Epidermal melanocyte (primary cell): ENCODE measurements around the gene OCA2.

ENCODE experiments used
- DNase-seq: peaks from one replicate; pipeline ENCODE4 v3.0.0; 2011; ENCODE audit warnings: low spot score; ENCODE audit not compliant: insufficient read length

OCA2 gene

DNA sequence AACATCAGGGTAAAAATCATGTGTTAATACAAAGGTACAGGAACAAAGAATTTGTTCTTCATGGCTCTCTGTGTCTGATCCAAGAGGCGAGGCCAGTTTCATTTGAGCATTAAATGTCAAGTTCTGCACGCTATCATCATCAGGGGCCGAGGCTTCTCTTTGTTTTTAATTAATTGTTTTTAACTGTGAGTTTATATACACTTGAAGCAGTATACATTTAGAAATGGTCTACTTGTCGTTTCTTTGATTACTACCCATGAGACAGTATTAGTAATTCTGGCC is 21.2 kb upstream of the OCA2 start:
- DNase-seq: no peak

DNA sequence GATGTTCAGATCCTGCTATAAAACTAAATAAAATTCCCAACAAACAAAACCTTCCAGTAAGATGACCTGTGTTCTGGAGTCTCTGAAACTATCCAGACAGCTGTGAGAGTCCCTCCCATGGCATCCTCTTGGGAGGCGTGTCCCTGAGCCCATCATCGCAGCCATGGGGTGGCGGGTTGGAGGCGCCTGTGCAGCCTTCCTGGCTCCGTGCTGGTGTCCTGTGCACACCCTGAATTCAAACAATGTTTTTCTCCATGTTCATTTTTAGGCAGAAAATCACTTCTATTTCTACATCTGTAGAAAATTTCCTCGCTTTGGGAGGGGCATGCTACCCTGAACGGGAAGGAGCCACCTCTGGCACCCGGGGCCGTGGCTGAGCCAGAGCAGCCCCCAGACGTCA is 19.4 kb upstream of the OCA2 start:
- DNase-seq: no peak

DNA sequence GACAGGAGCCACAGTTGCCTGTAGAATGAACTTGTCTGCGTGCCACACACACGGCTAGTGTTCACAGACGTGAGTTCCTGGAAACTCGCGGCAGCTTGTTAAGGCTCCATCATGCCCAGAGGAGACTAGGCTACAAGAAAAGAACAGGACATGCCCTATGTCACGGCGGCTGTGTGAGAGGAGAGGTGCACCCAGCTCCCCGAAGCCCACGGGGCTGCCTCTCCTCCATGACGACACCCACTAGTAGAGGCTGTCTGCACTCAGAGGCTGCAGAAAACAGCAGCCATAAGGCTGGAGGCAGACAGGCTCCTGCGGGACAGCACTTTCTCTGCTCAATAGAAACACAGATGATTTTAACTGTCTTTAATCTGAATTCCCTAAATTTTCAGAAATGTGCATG is 19.0 kb upstream of the OCA2 start:
- DNase-seq: no peak

DNA sequence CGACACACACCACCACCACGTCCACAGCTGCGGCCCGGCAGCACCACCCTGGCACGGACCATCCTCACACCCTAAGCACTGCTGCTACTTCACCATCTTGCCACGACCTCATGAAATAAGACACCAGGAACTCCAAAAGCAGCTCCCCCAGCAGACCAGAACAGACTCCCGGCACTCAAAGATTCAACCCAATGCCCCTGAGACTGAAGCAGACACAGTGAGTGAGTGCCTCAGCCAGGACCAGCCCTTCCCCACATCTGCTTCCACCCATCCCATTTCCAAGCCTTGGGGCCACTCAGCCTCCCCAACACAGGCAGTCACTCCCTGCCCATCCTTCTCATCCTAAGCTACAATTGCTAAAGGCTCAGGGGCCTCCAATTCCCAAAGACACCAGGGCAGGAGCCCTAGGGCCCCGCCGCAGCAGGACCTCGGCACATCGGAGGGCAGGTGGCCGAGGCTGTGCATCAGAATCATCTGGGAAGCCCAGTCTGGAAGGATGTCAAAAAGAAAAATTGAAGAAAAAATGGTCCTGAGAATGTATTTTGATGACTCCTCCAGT is 18.4 kb upstream of the OCA2 start:
- DNase-seq: no peak

DNA sequence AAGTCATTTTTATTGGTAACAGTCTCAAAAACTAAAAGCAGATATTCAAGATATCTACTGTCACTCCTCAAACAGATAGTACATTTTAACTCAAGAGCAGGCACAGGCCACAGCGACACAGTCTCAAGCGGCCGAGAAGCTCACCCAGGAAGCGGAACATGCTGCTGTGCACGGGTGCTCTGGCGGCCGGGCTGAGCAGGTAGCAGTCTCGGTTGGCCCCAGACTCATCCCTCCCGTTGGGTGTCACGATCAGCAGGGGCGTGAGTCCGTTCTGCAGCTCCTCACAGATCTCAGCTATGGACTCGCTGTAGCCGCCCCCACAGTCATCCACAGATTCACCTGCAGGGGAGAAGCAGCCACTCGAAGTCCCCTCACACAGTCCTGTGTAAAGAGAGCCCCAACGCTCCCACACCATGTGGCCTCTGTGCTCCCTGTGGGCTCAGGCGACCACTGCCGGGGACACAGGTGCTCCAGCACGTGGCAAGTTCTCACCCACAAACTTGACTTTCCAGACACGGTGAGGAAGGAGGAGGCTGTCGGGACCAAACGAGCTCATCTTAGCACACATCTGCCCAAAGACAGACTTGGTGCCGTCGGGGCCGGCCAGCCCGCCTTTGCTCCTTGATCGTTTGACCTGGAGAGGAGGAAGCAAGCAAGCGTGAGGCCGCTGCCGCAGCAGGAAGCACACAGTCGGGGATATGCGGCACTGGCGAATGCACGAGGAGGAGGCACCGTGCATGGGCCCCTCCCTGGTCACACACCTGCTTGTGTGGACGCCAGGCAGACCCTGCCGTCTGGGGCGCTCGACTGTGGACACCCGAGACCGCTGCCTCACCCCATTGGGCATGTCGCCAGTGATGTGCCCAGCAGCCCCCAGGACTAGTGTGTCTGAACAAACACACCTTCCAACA is 17.7 kb upstream of the OCA2 start:
- DNase-seq: no peak

DNA sequence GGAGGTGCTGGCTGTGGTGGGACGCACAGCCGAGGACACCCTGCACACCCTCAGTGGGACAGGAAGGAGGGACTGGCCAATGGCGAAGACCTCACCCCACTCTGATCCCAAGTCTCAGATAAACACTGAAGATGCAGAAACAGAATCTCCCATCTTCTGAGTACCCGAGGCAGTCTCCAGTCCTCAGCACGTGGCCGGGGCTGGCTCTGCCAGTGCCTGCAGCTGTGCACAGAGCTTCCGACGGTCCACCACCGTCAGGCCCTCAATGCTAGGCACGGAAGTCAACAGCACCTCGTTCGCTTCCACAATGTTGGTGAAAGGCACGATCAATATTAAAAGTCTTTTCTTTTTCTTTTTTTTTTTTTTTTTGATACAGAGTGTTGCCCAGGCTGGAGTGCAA is 16.8 kb upstream of the OCA2 start:
- DNase-seq: no peak

DNA sequence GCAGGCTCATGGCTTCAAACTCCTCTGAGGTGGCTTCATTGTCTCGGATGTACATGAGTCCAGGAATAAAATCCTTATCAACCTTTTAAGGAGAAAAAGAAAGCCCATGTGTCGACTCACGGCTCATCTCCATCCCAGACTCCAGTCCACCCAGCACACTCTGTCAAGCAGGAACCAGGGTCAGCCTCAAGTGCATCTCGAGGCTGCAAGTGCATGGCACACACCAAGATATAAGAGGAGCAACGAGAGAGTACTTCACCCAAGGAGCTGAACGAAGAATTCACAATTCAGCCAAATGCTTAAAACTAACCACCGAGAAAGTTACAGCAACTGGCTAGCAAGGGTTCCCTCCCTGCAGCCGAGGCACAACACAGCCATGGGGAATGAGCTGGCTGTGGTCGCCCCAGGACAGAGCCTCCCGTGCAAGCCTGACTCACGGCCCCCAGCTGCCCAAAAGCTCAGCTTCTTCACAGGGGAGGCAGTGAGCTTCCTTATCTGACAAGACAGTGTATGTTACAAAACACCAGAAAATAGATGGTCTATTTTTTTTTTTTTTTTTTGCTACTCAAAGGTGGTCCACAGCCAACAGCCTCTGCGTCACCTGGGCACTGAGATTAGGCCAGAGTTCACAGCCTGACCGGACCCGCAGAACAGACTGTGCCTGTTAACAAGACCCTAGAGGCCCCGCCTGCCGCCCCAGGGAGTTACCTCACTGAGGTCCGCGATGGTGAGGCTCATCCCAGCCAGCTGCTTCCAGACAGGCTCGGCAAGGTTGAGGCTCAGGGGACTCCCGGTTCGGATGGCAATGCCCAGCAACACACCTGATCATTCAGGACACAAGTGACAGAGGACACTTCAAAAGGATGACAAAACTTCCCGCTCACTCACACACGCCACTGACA is 15.9 kb upstream of the OCA2 start:
- DNase-seq: no peak

DNA sequence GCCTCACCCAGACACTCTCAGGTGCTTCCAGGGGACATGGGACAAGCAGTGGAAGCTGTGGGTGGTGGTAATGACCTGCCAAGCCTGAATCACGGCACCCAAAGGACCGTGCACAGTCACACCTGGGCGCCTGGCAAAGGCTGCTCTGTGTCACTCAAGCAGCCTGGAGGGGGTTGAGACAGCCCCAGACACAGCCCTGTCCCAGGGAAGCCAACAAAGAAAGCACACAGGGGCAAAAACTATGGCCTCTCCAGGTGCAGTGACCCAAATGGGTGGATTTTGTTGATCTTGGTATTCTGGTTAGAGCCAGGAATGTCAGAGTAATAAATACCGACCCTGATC is 15.0 kb upstream of the OCA2 start:
- no peak for DNase-seq

DNA sequence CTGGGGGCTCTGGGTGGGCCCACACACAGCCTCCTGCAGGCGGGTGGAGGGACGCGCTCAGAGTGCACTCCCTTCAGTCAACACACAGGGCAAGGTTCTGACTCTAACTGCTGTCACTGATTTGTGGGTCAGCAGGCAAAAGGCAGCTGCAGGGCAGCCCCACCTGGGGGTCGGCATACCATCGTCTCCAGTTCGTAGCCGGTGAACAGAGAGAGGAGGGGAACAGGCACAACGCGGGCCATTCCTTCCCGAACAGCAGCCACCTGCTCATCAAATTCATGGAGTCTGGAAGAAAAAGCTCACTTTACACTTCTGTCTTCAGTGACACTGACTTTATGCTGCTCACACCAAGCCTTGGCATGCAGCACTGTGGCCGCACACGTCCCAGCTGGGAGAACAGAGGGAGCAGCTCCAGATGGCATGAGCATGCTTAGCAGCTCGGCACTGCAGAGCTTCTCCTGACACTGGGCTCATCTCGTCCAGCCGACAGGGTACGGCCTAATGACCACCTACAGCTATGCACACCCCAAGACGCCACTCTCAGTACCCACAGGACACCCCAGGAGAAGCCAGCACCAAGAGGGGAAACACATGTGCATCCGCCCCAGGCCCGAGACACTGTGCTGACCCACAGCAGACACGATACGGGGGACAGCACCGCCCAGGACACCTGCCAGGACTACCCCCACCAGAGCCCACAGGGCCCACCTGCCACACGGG is 14.4 kb upstream of the OCA2 start:
- no peak for DNase-seq

DNA sequence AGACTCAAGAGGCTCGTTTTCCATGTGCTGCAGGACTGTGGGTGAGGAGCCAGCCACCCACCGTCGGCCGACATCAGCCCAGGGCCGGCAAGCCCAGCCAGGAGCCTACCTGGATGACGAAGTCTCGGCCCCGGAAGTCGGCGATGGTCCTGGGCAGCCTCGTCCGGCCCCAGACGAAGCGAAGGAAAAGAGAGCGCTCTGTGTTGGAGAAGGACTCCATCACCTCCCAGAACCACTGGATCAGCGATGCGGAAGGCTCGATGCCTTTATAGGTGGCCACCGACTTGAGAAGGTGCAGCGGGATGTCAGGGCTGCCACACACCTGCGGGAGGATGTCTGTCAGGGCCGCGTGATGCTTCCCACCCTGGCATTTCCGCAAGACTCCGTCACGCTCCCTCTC is 13.8 kb upstream of the OCA2 start:
- DNase-seq: no peak

DNA sequence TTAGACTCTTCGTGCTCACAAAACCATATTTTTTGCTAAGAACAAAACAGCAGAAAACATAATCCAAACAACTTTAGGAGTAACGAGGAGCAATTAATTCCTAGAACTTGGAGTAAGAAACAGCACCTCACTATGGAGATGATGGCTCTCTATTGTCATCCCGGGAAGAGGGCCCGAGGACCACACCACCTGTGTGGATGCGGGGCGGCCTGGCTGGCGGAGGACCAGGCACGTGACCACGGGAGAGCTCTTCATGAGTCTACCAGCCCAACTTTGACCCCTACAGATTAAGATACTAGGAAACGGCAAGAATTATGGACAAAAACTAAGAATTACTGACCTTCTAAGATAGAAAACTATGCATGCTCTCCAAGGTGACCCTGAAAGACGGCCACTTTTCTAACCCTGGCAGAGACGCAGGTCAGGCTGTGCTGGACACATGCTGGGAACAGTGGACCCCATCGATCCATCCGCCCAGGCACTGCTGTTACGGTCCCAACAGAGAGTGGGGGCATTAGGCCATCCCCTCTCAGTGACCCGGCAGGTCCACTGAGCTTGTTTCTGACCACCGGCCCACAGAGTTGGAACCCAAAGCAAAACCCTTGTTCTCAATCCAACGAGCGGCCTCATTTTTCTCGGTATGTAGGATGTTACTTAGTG is 13.1 kb upstream of the OCA2 start:
- DNase-seq: no peak

DNA sequence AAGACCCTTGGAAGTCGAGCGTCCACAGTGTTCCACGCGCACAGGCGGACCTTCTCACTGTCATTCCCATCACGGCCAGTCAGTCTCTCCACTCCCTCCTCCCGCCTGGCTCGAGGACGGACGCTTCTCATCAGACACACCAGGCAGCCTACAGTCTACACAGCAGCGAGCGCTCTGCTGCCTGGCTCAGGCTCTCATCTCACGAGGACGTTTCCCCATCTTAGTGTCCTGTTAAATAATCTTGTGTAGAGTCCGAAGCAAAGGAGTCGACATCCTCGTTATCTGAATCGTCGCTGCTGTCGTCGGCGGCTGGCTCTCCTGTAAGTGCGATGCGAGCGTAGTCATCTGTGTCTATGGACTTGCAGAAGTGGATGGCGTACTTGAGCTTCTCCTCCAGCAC is 12.4 kb upstream of the OCA2 start:
- DNase-seq: no peak

DNA sequence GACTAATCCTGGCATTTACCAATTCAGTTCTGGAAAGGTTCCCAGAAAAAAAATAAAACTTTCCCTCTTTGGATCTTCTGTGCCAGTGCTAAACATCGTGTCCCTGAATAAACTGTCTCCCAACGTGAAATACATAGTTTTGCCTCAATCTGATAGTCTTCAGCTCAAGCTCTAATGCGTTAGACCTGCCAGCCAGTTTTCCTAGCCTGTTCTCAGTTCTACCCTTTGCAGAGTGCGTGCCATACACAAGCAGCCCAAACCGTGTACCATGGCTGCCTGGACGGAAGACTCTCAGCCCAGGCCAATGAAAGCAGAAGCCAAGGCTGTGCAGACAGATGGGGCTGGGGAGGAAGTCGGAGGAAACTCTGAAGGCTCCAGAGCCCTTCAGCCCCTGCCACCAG is 11.4 kb upstream of the OCA2 start:
- DNase-seq: peak; percentile 66

DNA sequence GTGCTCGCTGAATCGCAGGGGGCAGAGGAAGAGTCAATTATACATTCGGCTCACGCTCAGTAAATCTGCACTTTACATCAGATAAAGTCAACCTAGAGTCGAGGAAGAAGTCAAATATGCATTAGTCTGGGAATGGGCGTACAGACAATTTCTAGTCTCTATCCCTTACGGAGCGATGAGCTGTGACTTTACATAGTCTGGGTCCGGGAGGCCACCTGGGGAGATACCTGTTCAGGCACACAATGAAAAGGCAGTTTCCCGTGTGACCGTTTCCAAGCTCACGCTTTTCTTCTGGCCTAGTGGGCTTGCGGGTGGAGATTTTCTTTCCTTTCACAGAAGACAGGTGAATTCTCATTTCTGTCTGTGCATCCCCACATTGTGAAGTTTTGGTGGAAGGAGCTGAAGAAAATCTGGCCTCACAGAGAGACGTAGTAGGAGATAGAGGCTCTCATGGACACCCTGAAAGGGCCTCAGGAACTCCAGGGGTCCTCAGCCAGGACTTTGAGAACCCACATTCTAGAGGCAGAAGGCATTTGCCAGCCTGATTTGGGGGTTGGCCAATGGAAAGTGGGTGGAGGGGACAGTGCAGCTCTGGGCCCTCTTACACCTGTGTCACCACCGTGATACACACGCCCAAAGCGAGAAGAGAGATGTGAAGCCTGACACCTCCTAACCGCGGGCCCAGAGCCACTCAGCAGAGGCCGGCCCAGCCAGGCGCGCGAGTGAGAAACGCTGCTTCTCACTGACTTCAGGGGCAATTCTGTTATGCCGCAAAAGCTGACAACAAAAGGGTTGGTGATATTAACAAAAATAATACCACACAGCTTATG is 10.7 kb upstream of the OCA2 start:
- DNase-seq: no peak

DNA sequence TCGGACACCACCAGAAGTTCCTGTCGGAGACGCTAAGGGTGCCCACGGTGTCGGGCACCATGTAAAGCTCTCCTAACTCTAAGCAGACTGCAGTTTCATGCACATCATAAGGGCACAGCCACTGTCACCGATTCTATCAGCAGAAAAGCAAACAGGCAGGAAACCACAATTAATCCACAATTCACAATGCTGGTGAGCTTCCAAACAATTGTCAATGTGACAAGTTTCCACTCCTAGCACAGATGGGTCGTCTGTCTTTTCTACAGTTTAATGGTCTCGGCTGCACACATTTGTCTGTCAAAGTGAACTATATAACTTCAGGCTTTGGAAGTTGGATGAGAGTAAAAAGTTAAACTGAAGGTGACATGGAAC is 8.8 kb upstream of the OCA2 start:
- DNase-seq: no peak

DNA sequence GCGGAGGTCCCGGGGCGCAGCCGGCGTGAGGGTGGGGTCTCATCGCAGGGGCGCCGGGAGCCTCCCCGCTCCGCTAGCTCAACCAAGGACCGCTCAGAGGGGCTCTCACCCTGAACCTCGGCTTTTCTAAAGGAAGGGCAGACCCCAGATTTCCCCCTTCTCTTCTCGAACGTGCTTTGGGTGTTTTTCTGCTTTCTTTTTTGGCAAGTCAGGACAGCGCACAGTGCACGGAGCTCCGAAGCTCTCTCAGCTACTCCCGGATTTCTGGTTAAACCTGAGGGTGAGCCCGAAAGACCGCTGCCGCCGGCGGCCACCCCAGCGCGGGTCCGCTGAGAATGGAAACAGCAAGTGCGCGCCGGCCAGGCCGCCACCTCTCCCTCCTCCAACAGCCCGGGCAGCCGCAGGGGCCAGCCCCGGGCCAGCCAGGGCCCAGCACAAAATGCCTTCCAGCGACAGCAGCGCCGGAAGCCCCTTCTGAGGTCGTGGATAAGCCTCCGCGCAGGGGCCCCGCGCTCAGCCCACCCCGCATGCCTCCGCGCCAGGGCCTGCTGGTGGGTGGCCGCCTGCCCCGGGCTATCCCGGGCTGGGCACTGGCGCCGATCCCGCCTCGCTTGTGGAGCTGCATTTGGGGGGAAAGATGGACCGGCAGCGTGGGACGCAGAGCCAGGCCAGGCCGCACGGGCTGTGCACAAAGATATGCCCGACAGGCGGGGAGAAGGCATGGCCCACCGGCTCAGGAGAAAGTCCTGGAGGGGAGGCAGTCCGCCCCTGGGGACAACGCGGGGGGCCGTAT is 8.2 kb upstream of the OCA2 start:
- DNase-seq: no peak

DNA sequence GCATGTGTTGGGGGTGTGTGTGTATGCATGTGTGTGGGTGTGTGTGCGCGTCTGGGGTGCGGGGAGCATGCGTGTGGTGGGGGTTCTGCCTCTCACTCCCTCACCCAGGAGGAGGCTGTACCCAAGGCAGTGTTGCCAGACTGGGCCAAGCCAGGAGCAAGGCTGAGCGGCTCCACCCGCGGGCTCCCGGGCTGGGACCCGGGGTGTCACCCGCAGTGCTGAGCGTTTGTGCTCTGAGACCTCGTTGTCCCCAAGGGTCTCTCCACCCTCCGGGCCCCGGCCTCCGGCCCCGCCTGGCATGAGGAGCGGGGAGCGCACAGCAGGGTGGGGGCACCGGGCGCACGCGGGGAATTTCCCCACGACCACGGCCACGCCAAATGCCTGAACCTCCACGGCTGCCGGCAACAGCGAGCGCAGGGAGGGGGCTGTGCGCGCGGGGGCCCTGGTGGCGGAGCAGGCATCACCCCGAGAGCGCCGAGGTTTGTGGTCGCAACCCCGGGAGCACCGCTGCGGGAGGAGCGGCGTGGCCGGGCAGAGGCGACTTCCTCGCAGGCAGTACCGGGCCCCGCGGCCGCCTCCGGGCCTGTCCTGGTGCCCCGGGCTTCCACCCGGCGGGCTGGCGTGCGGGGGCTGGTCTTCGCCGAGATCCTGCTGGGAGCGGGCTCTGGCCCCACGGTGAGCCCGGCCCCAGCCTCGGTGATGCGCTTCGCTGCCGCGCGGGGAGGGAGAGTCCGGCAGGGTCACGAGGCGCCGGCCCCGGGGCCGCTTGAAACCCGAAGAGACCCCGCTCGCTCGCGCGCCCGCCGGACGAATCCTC is 7.4 kb upstream of the OCA2 start:
- peak; percentile 34 for DNase-seq

DNA sequence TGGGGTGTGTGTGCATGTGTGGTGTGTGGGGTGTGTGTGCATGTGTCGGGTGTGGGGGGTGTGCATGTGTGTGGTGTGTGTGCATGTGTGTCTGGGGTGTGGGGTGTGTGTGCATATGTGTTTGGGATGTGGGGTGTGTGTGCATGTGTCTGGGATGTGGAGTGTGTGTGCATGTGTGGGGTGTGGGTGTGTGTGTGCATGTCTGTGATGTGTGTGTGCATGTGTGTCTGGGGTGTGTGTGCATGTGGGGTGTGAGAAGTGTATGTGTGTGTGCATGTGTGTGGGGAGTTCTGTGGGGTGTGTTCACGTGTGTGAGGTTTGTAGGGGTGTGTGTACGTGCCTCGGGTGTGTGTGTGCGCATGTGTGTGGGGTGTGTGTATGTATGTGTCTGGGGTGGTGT is 6.7 kb upstream of the OCA2 start:
- no peak for DNase-seq

DNA sequence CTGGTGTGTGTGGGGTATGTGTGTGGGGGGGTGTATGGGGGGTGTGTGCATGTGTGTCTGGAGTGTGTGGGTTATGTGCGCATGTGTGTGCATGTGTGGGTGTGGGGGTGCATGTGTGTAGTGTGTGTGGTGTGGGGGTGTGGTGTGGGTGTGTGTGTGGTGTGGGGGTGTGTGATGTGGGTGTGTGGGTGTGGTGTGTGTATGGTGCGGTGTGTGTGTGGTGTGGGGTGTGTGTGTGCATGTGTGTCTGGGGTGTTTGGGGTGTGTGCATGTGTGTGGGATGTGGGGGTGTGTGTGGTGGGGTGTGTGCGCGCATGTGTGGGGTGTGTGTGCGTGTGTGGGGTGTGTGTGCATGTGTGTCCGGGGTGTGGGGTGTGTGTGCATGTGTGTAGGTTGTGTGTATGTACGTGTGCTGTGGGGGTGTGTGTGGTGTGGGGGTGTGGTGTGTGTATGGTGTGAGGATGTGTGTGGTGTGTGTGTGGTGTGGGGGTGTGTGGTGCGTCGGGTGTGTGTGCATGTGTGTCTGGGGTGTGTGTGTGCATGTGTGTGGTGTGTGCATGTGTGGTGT is 6.2 kb upstream of the OCA2 start:
- DNase-seq: no peak
